HepG2 (cell line): ENCODE data around the gene PTGES3. TPM values are rescaled to one million over a fixed set of nuclear protein-coding genes. Genes with fewer than 3 reads are reported as not detected.

ENCODE experiments used
- BRF2 ChIP-seq: sonication (generic); formaldehyde crosslinking; IDR thresholded peaks from 2 replicates; pipeline ENCODE4 v1.8.1; 2022; ENCODE audit warnings: mild to moderate bottlenecking, missing genetic modification reagents
- DMAP1 ChIP-seq: IDR thresholded peaks from 2 replicates; pipeline ENCODE4 v1.6.1; 2016
- ELF4 ChIP-seq: sonication (generic); formaldehyde crosslinking; IDR thresholded peaks from 2 replicates; pipeline ENCODE4 v1.5.0; 2020; ENCODE audit warnings: missing genetic modification reagents, mild to moderate bottlenecking, moderate library complexity, borderline replicate concordance
- HNRNPLL ChIP-seq: fragments of 200-400 bp; formaldehyde crosslinking; IDR thresholded peaks from 2 replicates; pipeline ENCODE4 v1.6.1; 2017; ENCODE audit warnings: mild to moderate bottlenecking, low read depth, low read length; ENCODE audit not compliant: poor library complexity, severe bottlenecking
- KDM5A ChIP-seq: fragments of 200-600 bp; sonication (generic); IDR thresholded peaks from 2 replicates; pipeline ENCODE4 v1.7.0; 2018; ENCODE audit warnings: antibody characterized with exemption, mild to moderate bottlenecking, low read length, borderline replicate concordance
- LBX2 ChIP-seq: sonication (generic); formaldehyde crosslinking; IDR thresholded peaks from 2 replicates; pipeline ENCODE4 v1.5.0; 2020; ENCODE audit warnings: missing genetic modification reagents, mild to moderate bottlenecking, borderline replicate concordance
- MAF1 ChIP-seq: sonication (generic); formaldehyde crosslinking; IDR thresholded peaks from 2 replicates; pipeline ENCODE4 v1.5.0; 2020; ENCODE audit warnings: missing genetic modification reagents, borderline replicate concordance
- MBD4 ChIP-seq: IDR thresholded peaks from 2 replicates; pipeline ENCODE4 v1.6.1; 2012; ENCODE audit warnings: low read length, inconsistent platforms, borderline replicate concordance
- MYC ChIP-seq: sonication (generic); formaldehyde crosslinking; IDR thresholded peaks from 2 replicates; pipeline ENCODE4 v1.9.0; 2021; ENCODE audit warnings: missing genetic modification reagents, borderline replicate concordance
- RFX1 ChIP-seq: fragments of 450-650 bp; IDR thresholded peaks from 2 replicates; pipeline ENCODE4 v1.6.1; 2017
- SRSF9 ChIP-seq: fragments of 200-400 bp; formaldehyde crosslinking; IDR thresholded peaks from 2 replicates; pipeline ENCODE4 v1.6.1; 2018; ENCODE audit warnings: borderline replicate concordance, mild to moderate bottlenecking, low read depth, low read length; ENCODE audit not compliant: insufficient read depth, poor library complexity, severe bottlenecking
- TARDBP ChIP-seq: sonication (generic); formaldehyde crosslinking; IDR thresholded peaks from 2 replicates; pipeline ENCODE4 v1.8.0; 2022; ENCODE audit warnings: mild to moderate bottlenecking, missing genetic modification reagents
- TEAD3 ChIP-seq: optimal IDR thresholded peaks from 2 replicates; pipeline ENCODE3; 2016; ENCODE audit warnings: borderline replicate concordance
- ZNF17 ChIP-seq: sonication (generic); formaldehyde crosslinking; IDR thresholded peaks from 2 replicates; pipeline ENCODE4 v1.5.0; 2020; ENCODE audit warnings: mild to moderate bottlenecking, missing genetic modification reagents
- ZNF431 ChIP-seq: sonication (generic); formaldehyde crosslinking; IDR thresholded peaks from 2 replicates; pipeline ENCODE4 v1.9.0; 2022; ENCODE audit warnings: missing genetic modification reagents, low read depth, mild to moderate bottlenecking, borderline replicate concordance
- ZNF558 ChIP-seq: sonication (generic); formaldehyde crosslinking; IDR thresholded peaks from 2 replicates; pipeline ENCODE4 v1.9.0; 2022; ENCODE audit warnings: mild to moderate bottlenecking, missing genetic modification reagents, borderline replicate concordance
- ZSCAN25 ChIP-seq: sonication (generic); formaldehyde crosslinking; IDR thresholded peaks from 2 replicates; pipeline ENCODE4 v1.8.0; 2022; ENCODE audit warnings: mild to moderate bottlenecking, missing genetic modification reagents
- polyA plus RNA-seq, 8 experiments: library from polyadenylated mRNA; depleted of rRNA in 3 of 8; stranded (reverse) in 7 of 8; unstranded in 1 of 8; fragments of >200 nt; fragmentation: Illumina TruSeq in 4 of 8; extraction: Trizol in 4 of 8; gene quantifications; 2 replicates each; pipeline versions ENCODE4 v1.2.1 to v1.2.3, GENCODE V29; 2011 to 2016; ENCODE audit warnings: low read depth in 4 of 8, missing spikeins in 1 of 8, mixed read lengths in 1 of 8; ENCODE audit not compliant: insufficient read depth in 1 of 8
- total RNA-seq, 5 experiments: library from RNA; depleted of rRNA; stranded (reverse); fragments of >200 nt; fragmentation: Illumina TruSeq; extraction: Trizol; gene quantifications; 2 replicates each; pipeline ENCODE4 v1.2.3, GENCODE V29; 2016; ENCODE audit warnings: low read depth in 1 of 5
- TF ChIP-seq, protein P1 (sequence below): sonication (generic); formaldehyde crosslinking; IDR thresholded peaks from 2 replicates; pipeline ENCODE4; 2020; ENCODE audit warnings: missing genetic modification reagents, mild to moderate bottlenecking, borderline replicate concordance
- TF ChIP-seq, protein P2 (sequence below): conservative IDR thresholded peaks from 2 replicates; pipeline ENCODE4 v1.6.1; 2018; ENCODE audit warnings: missing genetic modification reagents
- TF ChIP-seq, protein P3 (sequence below), 2 experiments: sonication (generic) in 1 of 2; formaldehyde crosslinking in 1 of 2; IDR thresholded peaks; 2 replicates each; pipeline versions ENCODE4 v1.4.0 to v1.6.1; 2018 to 2020; ENCODE audit warnings: missing genetic modification reagents in 2 of 2, borderline replicate concordance in 1 of 2, low read depth in 1 of 2, mild to moderate bottlenecking in 1 of 2, missing biosample characterization in 1 of 2

The PTGES3 gene
- total and polyA plus RNA-seq, 2 of the 13 experiments (the other 11 are each of a cell fraction or from before 2014, with no cell fraction given), result 54.4 to 159 TPM

GRCh38 chr12:56629459-56630179 lies 58.5 kb downstream of the PTGES3 start (continued):
- TF ChIP-seq SRSF9 (no peak), TARDBP (CRISPR knock-in tag) (no peak), MBD4 (no peak), BRF2 (CRISPR knock-in tag) (no peak), DMAP1 (CRISPR knock-in tag) (no peak), RFX1 (no peak), ZNF431 (CRISPR knock-in tag) (no peak), MAF1 (CRISPR knock-in tag) (no peak), ELF4 (CRISPR knock-in tag) (no peak), KDM5A (peak; percentile 35; the same call in 1 of the 2 replicates), LBX2 (CRISPR knock-in tag) (no peak), MYC (CRISPR knock-in tag) (no peak), ZNF17 (no peak), HNRNPLL (peak; percentile 15), ZSCAN25 (CRISPR knock-in tag) (no peak), TEAD3 (no peak), ZNF558 (CRISPR knock-in tag) (0 out of 2 replicates have a peak, but pooled peaks have one; percentile 66)
- TF ChIP-seq, protein P1, sequence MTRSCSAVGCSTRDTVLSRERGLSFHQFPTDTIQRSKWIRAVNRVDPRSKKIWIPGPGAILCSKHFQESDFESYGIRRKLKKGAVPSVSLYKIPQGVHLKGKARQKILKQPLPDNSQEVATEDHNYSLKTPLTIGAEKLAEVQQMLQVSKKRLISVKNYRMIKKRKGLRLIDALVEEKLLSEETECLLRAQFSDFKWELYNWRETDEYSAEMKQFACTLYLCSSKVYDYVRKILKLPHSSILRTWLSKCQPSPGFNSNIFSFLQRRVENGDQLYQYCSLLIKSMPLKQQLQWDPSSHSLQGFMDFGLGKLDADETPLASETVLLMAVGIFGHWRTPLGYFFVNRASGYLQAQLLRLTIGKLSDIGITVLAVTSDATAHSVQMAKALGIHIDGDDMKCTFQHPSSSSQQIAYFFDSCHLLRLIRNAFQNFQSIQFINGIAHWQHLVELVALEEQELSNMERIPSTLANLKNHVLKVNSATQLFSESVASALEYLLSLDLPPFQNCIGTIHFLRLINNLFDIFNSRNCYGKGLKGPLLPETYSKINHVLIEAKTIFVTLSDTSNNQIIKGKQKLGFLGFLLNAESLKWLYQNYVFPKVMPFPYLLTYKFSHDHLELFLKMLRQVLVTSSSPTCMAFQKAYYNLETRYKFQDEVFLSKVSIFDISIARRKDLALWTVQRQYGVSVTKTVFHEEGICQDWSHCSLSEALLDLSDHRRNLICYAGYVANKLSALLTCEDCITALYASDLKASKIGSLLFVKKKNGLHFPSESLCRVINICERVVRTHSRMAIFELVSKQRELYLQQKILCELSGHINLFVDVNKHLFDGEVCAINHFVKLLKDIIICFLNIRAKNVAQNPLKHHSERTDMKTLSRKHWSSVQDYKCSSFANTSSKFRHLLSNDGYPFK (CRISPR knock-in tag), result no peak
- TF ChIP-seq, protein P2, sequence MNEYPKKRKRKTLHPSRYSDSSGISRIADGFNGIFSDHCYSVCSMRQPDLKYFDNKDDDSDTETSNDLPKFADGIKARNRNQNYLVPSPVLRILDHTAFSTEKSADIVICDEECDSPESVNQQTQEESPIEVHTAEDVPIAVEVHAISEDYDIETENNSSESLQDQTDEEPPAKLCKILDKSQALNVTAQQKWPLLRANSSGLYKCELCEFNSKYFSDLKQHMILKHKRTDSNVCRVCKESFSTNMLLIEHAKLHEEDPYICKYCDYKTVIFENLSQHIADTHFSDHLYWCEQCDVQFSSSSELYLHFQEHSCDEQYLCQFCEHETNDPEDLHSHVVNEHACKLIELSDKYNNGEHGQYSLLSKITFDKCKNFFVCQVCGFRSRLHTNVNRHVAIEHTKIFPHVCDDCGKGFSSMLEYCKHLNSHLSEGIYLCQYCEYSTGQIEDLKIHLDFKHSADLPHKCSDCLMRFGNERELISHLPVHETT (CRISPR knock-in tag), result no peak
- TF ChIP-seq, protein P3, sequence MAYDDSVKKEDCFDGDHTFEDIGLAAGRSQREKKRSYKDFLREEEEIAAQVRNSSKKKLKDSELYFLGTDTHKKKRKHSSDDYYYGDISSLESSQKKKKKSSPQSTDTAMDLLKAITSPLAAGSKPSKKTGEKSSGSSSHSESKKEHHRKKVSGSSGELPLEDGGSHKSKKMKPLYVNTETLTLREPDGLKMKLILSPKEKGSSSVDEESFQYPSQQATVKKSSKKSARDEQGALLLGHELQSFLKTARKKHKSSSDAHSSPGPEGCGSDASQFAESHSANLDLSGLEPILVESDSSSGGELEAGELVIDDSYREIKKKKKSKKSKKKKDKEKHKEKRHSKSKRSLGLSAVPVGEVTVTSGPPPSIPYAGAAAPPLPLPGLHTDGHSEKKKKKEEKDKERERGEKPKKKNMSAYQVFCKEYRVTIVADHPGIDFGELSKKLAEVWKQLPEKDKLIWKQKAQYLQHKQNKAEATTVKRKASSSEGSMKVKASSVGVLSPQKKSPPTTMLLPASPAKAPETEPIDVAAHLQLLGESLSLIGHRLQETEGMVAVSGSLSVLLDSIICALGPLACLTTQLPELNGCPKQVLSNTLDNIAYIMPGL (CRISPR knock-in tag; IDR thresholded peaks at IDR 0.05; ENCODE audit: borderline replicate concordance in 1 of 2, low read depth in 1 of 2), result 0 out of 4 replicates have a peak, but pooled peaks of 1 of the 2 experiments have one; percentile 49
